LHCN-M2 (cell line): ENCODE measurements around the gene SMIM24. TPM values are rescaled to one million over a fixed set of nuclear protein-coding genes. Genes with fewer than 3 reads are reported as not detected.
"Not testable (repeated sequence)": the region's sequence is repeated elsewhere in the genome, so short reads cannot be mapped to it uniquely, and the experiment has no call there.

Experiments used
- DNase-seq: peaks from one replicate; pipeline ENCODE4 v3.0.0-alpha.2; 2012; ENCODE audit warnings: low read depth
- total RNA-seq: library from RNA; depleted of rRNA; stranded (reverse); fragments of >200 nt; gene quantifications from 2 replicates; pipeline ENCODE4 v1.2.3, GENCODE V29; 2014; rRNA removed

The SMIM24 gene
- total RNA-seq, 1 experiment from 2014 or later, result 0.40 TPM

DNA sequence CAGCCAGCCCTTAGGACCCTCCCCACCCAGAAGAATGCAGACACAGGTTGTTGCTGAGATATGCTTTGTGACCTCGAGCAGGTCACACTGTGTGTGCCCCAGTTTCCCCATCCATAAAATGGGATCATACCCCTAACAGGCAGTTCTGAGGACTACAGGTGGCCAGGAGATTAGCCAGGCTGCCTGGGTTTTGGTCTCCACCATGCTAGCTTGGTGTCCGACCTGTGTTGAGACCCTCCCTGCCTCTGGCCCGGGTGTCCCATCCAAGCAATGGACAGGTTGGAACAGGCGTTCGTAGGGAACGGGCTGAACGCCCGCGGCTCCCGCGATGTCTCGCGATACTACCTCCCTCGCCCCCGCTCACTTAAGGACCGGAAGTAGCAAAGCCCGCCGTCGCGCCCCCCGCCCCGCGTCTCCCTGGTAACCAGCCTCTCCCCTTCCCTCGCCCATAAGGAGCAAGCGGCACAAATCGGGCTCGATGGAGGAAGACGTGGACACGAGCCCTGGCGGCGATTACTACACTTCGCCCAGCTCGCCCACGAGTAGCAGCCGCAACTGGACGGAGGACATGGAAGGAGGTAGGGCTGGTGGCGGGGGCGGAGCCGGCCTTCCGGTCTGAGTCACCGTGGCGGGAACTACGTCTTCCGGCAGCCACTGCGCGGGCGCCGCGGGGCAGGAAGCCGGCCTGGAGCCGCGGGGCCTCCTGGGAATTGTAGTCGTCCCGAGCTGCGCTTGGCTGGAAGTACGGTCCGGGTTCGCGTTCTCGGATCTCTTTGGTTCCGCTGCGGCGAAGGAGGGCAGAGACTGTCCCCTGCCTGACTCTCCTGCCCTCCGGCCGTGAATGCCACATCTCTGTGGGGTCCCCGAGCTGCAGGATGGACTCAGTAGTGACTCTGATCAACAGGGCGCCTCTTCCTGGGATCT is 45.4 kb downstream of the SMIM24 start:
- DNase-seq, result peak; percentile 92

GRCh38 chr19:3433805-3434540 is 46.4 kb downstream of the SMIM24 start:
- DNase-seq, result no peak

DNA sequence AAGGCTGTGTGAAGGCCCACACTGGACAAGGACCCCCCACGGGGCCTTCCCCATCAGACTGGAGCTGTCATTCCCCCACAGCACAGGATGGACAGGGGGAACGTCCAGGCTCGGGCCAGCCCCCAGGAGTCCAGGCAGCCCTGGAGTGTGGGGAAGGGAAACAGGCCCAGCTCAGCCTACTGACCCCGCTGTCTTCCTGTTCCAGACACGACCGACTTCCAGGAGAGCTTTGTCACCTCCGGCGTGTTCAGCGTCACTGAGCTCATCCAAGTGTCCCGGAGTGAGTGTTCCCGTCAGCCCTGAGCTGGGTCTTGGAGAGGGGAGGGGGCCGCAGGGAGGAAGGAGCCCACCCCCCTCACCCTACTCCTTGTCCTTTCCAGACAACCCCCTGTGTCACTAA is 47.0 kb downstream of the SMIM24 start:
- no peak for DNase-seq

GRCh38 chr19:3431760-3432397 is 48.4 kb downstream of the SMIM24 start:
- no peak for DNase-seq

- DNase-seq, result not testable (repeated sequence)
Measured at GRCh38 chr19:3430366-3430680, 50.0 kb downstream of the SMIM24 start.

- no peak for DNase-seq
Measured at GRCh38 chr19:3426433-3426832, 53.9 kb downstream of the SMIM24 start.

Other genes starting within 250 kb of the SMIM24 start
- gene NFIC, start 113.9 kb downstream of the SMIM24 start, total RNA-seq, result 53.3 and 61.3 TPM in 2 replicates
- gene SMIM44, start 2.9 kb upstream of the SMIM24 start, total RNA-seq, result not detected in 2 replicates
- 25.0 and 26.2 TPM in 2 replicates for gene DOHH, start 20.1 kb upstream of the SMIM24 start, total RNA-seq
- 56.5 and 60.1 TPM in 2 replicates for gene FZR1, start 25.8 kb upstream of the SMIM24 start, total RNA-seq
- not detected in 2 replicates for gene TEKTIP1, start 58.6 kb upstream of the SMIM24 start, total RNA-seq
- 115 and 145 TPM in 2 replicates for gene MFSD12, start 77.1 kb upstream of the SMIM24 start, total RNA-seq
- gene HMG20B, start 92.4 kb upstream of the SMIM24 start, total RNA-seq, result 127 and 135 TPM in 2 replicates
- gene GIPC3, start 105.0 kb upstream of the SMIM24 start, total RNA-seq, result 0.06 and 0.17 TPM in 2 replicates
- gene TBXA2R, start 126.3 kb upstream of the SMIM24 start, total RNA-seq, result 0.57 and 0.64 TPM in 2 replicates
- gene CACTIN, start 146.3 kb upstream of the SMIM24 start, total RNA-seq, result 32.3 and 35.8 TPM in 2 replicates
- 26.4 and 29.0 TPM in 2 replicates for gene PIP5K1C, start 219.9 kb upstream of the SMIM24 start, total RNA-seq
- gene TJP3, start 227.9 kb upstream of the SMIM24 start, total RNA-seq, result not detected in 2 replicates